H54 (cell line): ENCODE results near the gene PALB2.

Experiments
- DNase-seq: peaks from one replicate; pipeline ENCODE4 v3.0.0; 2011; ENCODE audit warnings: low spot score, mixed read lengths; ENCODE audit not compliant: insufficient read length
- FAIRE-seq: peaks from 3 replicates; lab custom pipeline; 2011; peaks lifted over from hg19 to GRCh38; lab: Jason Lieb, UNC
- POLR2A ChIP-seq: IDR thresholded peaks from 2 replicates; pipeline ENCODE4 v1.6.1; 2011; ENCODE audit warnings: low read depth, mild to moderate bottlenecking, low read length

Gene PALB2

DNA sequence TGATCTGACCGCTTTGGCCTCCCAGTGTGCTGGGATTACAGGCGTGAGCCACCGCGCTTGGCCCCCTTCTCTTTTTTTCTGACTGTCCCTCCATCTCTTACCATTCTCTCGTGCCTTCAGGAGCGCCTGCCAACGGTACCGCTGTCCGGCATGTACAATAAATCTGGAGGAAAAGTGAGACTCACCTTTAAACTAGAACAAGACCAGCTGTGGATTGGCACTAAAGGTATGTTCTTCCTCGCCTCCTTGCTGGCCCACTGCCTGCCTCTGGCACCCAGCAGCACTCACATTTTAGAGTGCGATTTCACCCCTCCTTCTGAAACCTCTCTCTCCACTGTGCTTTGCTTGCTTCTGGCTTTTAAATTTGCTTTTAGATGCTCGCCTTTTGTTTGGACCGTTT lies 78.6 kb downstream of the PALB2 start:
- FAIRE-seq: no peak
- DNase-seq: no peak
- TF ChIP-seq POLR2A: no peak

DNA sequence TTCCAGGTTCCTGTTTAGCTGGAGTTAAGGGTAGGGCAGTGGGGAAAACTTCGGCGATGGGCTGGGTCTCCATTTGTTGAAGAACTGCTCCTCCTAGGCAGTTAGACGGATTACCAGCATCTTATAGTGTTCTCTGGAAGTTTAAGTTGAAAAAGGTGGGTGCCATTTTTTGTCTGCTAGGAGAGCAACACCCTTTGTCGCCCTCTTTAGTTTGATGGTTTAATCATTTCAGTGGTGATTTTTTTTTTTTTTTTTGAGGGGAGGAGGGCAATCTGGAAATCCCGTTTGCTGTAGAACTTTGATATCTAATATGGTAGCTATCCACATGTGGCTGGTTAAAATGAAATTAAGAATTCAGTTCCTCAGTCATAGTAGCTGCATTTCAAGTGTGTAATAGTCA lies 79.5 kb downstream of the PALB2 start:
- TF ChIP-seq POLR2A: no peak
- FAIRE-seq (no peak), DNase-seq (no peak)

DNA sequence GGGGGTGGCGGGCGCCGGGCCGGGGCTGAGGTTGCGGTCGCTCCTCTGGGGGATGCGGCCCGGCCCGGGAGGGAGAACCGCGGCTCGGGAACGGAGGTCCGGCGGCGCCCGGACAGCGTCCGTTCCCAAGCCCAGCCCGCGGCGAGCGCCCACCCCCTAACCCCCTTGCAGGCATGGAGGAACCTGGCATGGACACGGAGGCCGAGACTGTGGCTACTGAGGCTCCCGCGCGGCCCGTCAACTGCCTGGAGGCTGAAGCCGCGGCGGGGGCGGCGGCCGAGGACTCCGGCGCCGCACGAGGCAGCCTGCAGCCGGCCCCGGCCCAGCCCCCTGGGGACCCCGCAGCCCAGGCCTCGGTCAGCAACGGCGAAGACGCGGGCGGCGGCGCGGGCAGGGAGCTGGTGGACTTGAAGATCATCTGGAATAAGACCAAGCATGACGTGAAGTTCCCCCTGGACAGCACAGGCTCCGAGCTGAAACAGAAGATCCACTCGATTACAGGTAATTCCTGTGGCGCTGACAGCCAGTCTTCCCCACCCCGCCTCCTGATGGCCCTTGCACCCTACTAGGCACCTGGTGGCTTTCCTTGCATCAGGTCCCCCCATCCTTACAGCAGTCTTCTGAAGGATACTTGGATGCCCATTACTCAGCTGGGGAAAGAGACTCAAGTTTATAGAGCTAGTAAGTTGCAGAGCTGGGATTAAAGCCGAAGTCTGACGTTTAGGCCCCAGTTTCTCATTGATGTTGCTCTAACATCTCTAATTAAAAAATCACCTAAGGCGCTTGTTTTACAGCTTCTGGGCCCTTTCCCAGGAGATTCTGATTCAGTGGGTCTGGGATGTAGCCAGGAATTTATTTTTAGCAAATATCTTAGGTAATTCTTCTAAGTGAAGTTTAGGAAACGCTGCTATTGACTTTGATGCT lies 83.1 kb downstream of the PALB2 start:
- no peak for FAIRE-seq
- TF ChIP-seq POLR2A: no peak
- peak; percentile 25 for DNase-seq

DNA sequence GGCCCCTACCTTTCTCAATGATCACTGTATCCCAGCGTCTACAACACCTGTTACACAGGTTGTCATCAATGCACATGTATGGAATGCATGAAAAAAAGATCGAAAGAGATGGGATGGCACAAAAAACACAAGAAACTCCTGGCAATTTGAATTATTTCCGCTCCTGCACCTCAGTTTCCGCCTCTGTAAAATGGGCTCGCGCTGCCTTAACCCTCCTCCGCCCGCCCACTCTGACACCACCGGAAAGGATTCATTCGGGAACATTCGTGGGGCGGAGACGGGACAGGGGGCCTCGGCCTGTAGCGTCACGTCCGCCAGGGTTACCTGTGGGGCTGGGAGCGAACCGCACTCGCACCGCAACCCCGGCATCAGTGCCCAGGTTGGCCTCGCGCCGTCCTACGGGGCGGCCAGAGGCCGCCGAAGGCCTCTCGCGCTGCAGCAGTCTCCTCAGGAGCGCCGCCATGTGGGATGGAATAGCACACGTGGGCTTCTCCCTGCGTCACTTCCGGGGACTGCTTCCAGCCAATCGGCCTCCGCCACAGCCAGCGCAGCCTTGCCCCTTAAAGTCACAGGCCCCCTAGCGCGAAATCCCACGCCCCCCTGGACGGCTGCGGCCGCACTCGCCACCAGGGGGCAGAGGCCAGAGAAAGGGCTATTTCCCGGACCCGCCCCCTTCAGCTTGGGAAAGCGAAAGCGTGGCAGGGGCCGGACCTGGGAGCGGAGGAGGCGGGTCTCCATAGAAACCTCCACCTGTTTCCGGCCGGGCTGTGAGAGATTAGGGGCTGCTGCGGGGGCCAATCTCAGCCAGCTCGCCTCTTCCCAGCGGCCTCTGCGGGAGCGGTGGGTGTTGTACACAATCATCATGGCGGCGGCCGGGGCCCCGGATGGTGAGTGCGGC lies 84.0 kb downstream of the PALB2 start, which contains the start of the genes EARS2 and UBFD1:
Gene EARS2 (minus strand): TSS at position 470 of the 898 bp plus-strand sequence. CDS start 7 bp downstream, at position 463.
Gene UBFD1 (plus strand): TSS at position 847 of the 898 bp plus-strand sequence. CDS start 16 bp downstream, at position 863.
- TF ChIP-seq POLR2A: peak; percentile 53
- FAIRE-seq: peak; percentile 41
- DNase-seq: peak; percentile 93

DNA sequence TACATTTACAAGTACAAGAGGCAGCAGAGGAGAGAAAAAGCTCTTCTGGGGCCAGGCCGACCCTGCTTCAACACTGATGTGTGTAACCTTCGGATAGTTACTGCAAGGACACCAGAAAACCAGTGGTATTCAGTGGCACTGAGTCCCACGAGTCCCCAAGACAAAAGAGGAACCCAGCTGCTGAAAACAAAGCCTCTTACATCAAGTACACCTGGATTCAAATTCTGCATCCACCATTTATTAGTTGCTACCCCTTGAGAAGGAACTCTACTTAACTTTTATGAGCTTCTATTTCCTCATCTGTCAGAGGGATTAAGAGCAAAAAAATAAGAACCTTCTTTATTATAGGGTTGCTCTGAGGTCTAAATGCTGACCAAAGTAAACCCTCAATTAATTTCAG lies 86.6 kb downstream of the PALB2 start:
- TF ChIP-seq POLR2A: no peak
- no peak for FAIRE-seq
- DNase-seq: no peak
